ENCODE measurements around the gene NCR2. TPM values are rescaled to one million over a fixed set of nuclear protein-coding genes. Genes with fewer than 3 reads are reported as not detected.
"Not testable (repeated sequence)": the region's sequence is repeated elsewhere in the genome, so short reads cannot be mapped to it uniquely, and the experiment has no call there.

Gene NCR2
- total and polyA plus RNA-seq, 3 experiments from 2014 or later = not detected

- H3K4me3 Mint-ChIP-seq; H3K36me3 Mint-ChIP-seq; H3K9me3 Mint-ChIP-seq; DNase-seq; H3K27me3 ChIP-seq (ENCODE audit: insufficient read depth, low read length, poor library complexity, severe bottlenecking); H3K36me3 ChIP-seq (ENCODE audit: insufficient read depth, low read length); H3K27ac Mint-ChIP-seq; POLR2A ChIA-PET; H3K27ac ChIP-seq (ENCODE audit: low read depth, low read length); H3K9me3 ChIP-seq (ENCODE audit: low read length); H3K4me3 ChIP-seq (ENCODE audit: low read length): not testable (repeated sequence)
- peaks cover 26 to 34% (median 33%) of the 10 kb centered on the region in 3 donors for H3K4me1 Mint-ChIP-seq
- peaks cover 21% of the 10 kb centered on the region for H3K4me1 ChIP-seq (ENCODE audit: insufficient read depth, low read length)
- CTCF ChIA-PET = interaction anchor here (1.3 kb wide), 1 partner anchor 18 kb away, joined by 3 read pairs; no protein-coding TSS in a partner anchor
- peaks cover 0 to 12% of the 10 kb centered on the region in 2 donors for H3K27me3 Mint-ChIP-seq
These were observed 38.2 kb upstream of the NCR2 start for GRCh38 chr6:41297248-41297647.

DNA sequence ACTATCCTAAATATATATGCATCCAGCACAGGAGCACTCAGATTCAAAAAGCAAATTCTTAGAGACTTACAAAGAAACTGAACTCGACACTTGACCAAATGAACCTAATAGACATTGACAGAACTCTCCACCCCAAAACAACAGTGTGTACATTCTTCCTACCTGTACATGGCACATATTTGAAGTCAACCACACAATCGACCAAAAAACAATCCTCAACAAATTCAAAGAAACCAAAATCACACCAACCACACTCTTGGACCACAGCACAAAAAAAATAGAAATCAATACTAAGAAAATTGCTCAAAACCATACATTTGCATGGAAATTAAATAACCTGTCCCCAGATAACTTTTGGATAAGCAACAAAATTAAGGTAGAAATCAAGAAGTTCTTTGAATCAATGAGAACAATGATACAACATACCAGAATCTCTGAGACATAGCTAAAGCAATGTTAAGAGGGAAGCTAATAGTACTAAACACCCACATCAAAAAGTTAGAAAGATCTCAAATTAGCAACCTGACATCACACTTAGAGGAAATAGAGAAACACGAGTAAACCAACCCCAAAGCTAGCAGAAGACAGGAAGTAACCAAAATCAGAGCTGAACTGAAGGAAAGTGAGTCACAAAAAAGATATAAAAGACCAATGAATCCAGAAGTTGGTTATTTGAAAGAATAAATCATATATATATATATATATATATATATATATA, 36.5 kb upstream of the NCR2 start:
- H3K27ac Mint-ChIP-seq = peak overlapping the region in 7 of 8 donors; percentile 8 to 75 (median 44)
- no peaks in the 10 kb centered on the region for H3K36me3 ChIP-seq (ENCODE audit: insufficient read depth, low read length)
- peak in 2 of 5 donors; percentile 63 to 72 for DNase-seq
- H3K4me3 Mint-ChIP-seq = peak overlapping the region in 6 of 7 donors; percentile 1 to 57 (median 29)
- CTCF ChIA-PET = interaction anchor here (1.3 to 1.4 kb wide), 2 partner anchors 20 to 21 kb away, joined by 4 to 6 read pairs; no protein-coding TSS in a partner anchor
- H3K9me3 Mint-ChIP-seq = no peaks in the 10 kb centered on the region
- H3K27ac ChIP-seq (ENCODE audit: low read depth, low read length) = no peak overlapping the region
- no peaks in the 10 kb centered on the region for H3K9me3 ChIP-seq (ENCODE audit: low read length)
- H3K4me1 Mint-ChIP-seq = peaks cover 26 to 34% (median 33%) of the 10 kb centered on the region in 3 donors
- no peaks in the 10 kb centered on the region for H3K27me3 ChIP-seq (ENCODE audit: insufficient read depth, low read length, poor library complexity, severe bottlenecking)
- no peak overlapping the region for H3K4me3 ChIP-seq (ENCODE audit: low read length)
- H3K27me3 Mint-ChIP-seq = peaks cover 3 to 18% of the 10 kb centered on the region in 2 donors
- peaks cover 21% of the 10 kb centered on the region for H3K4me1 ChIP-seq (ENCODE audit: insufficient read depth, low read length)
- POLR2A ChIA-PET = interaction anchor here (0.9 to 1.1 kb wide), 2 partner anchors 98 to 227 kb away, joined by 3 to 5 read pairs; partner anchors contain the start of genes NFYA, OARD1 and TREML2
- H3K36me3 Mint-ChIP-seq = peaks cover 0 to 5% (median 0%) of the 10 kb centered on the region in 3 donors

GRCh38 chr6:41302638-41303037, 32.8 kb upstream of the NCR2 start:
- Histone ChIP-seq H3K36me3 (ENCODE audit: insufficient read depth, low read length) (no peaks in the 10 kb centered on the region), H3K27ac (ENCODE audit: low read depth, low read length) (no peak overlapping the region), H3K9me3 (ENCODE audit: low read length) (no peaks in the 10 kb centered on the region), H3K4me3 (ENCODE audit: low read length) (no peak overlapping the region), H3K27me3 (ENCODE audit: insufficient read depth, low read length, poor library complexity, severe bottlenecking) (no peaks in the 10 kb centered on the region), H3K4me1 (ENCODE audit: insufficient read depth, low read length) (peaks cover 21% of the 10 kb centered on the region)
- peaks cover 0 to 5% (median 0%) of the 10 kb centered on the region in 3 donors for H3K36me3 Mint-ChIP-seq
- H3K4me3 Mint-ChIP-seq = no peak overlapping the region
- H3K27ac Mint-ChIP-seq = no peak overlapping the region
- ChIA-PET CTCF (no interaction called here), POLR2A (no interaction called here)
- peaks cover 25 to 31% (median 26%) of the 10 kb centered on the region in 3 donors for H3K4me1 Mint-ChIP-seq
- peaks cover 5 to 23% of the 10 kb centered on the region in 2 donors for H3K27me3 Mint-ChIP-seq
- no peaks in the 10 kb centered on the region for H3K9me3 Mint-ChIP-seq
- DNase-seq = no peak

DNA sequence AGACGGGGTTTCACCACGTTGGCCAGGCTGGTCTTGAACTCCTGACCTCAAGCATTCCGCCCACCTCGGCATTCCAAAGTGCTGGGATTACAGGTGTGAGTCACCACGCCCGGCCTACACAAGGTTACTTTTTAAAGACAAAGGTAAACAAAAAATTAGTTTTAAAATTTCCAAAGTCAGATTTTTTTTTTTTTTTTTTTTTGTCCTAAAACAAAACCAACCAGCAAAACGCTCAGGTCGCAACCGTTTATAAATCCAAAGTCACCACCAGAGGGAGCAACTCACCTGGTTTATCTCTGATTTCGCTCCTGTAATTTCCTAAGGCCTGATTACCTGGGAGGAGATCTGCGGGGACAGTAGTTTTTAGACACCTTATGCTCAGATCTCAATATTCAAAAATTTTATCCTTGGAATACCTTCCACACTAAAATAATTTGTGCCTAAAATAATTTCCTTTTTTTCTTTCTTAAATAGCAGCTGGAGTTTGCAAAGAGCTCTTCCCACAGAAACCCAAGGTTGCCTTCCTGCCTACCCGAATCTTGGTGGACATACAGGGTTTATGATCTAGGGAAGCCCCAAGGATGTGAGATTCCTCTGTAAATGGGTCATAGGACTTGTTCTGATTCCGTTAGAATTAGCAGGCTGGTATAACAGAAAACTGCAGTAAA, 29.1 kb upstream of the NCR2 start:
- Mint-ChIP-seq H3K4me1 (peaks cover 0 to 5% (median 4%) of the 10 kb centered on the region in 3 donors), H3K4me3 (no peak overlapping the region), H3K36me3 (peaks cover 0 to 5% (median 0%) of the 10 kb centered on the region in 3 donors), H3K9me3 (no peaks in the 10 kb centered on the region), H3K27ac (peak overlapping the region in 1 of 8 donors; percentile 22), H3K27me3 (peaks cover 9 to 33% of the 10 kb centered on the region in 2 donors)
- Histone ChIP-seq H3K9me3 (ENCODE audit: low read length) (no peaks in the 10 kb centered on the region), H3K36me3 (ENCODE audit: insufficient read depth, low read length) (no peaks in the 10 kb centered on the region), H3K4me1 (ENCODE audit: insufficient read depth, low read length) (no peaks in the 10 kb centered on the region), H3K27ac (ENCODE audit: low read depth, low read length) (no peak overlapping the region), H3K4me3 (ENCODE audit: low read length) (no peak overlapping the region), H3K27me3 (ENCODE audit: insufficient read depth, low read length, poor library complexity, severe bottlenecking) (no peaks in the 10 kb centered on the region)
- DNase-seq = peak in 4 of 5 donors; percentile 4 to 46 (median 26)
- CTCF ChIA-PET = interaction anchor here (0.7 to 2.7 kb wide), 13 partner anchors 9 to 378 kb away, joined by 3 to 22 read pairs (median 7); no protein-coding TSS in a partner anchor
- POLR2A ChIA-PET = no interaction called here

DNA sequence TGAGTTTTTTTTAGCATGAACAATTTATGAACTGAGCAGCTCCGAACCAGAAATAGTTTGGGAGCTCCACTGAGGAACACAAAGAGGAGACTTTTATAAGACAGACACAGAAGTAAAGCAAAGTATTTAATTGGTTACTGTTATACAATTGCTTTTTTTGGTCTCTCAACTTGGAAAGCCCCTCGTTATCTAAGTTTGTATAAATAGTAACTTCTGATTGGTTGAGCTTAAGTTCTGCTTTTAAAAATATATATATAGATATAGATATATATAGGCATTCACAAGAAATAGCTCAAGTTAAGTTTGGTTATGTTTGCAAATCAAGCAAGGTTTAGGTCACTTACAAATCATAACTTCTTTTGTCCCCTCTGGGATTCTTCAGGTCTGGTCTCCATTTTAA, 20.2 kb upstream of the NCR2 start:
- Mint-ChIP-seq H3K36me3 (no peaks in the 10 kb centered on the region), H3K4me3 (no peak overlapping the region), H3K4me1 (peaks cover 7 to 15% (median 10%) of the 10 kb centered on the region in 3 donors), H3K27ac (no peak overlapping the region), H3K27me3 (peaks cover 15 to 62% of the 10 kb centered on the region in 2 donors), H3K9me3 (no peaks in the 10 kb centered on the region)
- ChIA-PET POLR2A (no interaction called here), CTCF (interaction anchor here (0.9 to 1.2 kb wide), 2 partner anchors 9 to 19 kb away, joined by 3 to 7 read pairs; no protein-coding TSS in a partner anchor)
- H3K27ac ChIP-seq (ENCODE audit: low read depth, low read length) = no peak overlapping the region
- peaks cover 10% of the 10 kb centered on the region for H3K27me3 ChIP-seq (ENCODE audit: insufficient read depth, low read length, poor library complexity, severe bottlenecking)
- no peak for DNase-seq
- H3K36me3 ChIP-seq (ENCODE audit: insufficient read depth, low read length) = no peaks in the 10 kb centered on the region
- H3K4me3 ChIP-seq (ENCODE audit: low read length) = no peak overlapping the region
- H3K9me3 ChIP-seq (ENCODE audit: low read length) = no peaks in the 10 kb centered on the region
- peaks cover 12% of the 10 kb centered on the region for H3K4me1 ChIP-seq (ENCODE audit: insufficient read depth, low read length)

DNA sequence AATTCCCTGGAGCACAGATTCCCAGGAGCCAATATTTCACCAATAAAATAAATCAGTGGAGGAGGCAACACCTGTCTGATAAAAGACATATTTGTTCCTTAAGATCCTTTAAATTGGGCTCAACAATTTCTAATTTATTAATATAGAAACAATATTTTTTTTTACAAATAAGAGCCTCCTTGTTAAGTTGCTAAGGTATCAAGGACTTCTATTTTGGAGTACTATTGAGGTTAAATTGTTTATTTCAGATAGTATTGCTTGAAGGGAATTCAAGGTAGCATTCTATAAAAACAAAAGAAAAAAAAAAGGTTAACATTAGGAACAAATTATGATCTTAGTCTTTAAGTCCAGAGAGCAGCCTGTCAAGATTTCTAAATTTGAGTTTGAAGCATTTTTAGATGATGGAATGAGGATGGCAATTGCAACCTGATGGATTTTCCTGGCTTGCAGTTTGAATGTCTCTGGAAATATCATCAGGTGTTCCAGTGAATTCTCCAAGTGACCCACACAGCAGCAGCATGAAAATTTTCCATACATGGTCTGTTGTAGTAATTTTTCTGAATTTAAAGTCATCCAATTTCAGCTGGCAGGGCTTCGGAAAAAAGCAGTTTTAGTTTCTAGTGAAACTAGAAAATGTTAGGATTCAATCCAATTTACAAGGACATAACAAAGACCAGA, 19.3 kb upstream of the NCR2 start:
- Histone ChIP-seq H3K4me1 (ENCODE audit: insufficient read depth, low read length) (peaks cover 12% of the 10 kb centered on the region), H3K9me3 (ENCODE audit: low read length) (no peaks in the 10 kb centered on the region), H3K4me3 (ENCODE audit: low read length) (no peak overlapping the region), H3K27ac (ENCODE audit: low read depth, low read length) (no peak overlapping the region), H3K36me3 (ENCODE audit: insufficient read depth, low read length) (no peaks in the 10 kb centered on the region), H3K27me3 (ENCODE audit: insufficient read depth, low read length, poor library complexity, severe bottlenecking) (peaks cover 10% of the 10 kb centered on the region)
- H3K4me3 Mint-ChIP-seq = no peak overlapping the region
- no peak overlapping the region for H3K27ac Mint-ChIP-seq
- no peaks in the 10 kb centered on the region for H3K36me3 Mint-ChIP-seq
- peaks cover 7 to 15% (median 10%) of the 10 kb centered on the region in 3 donors for H3K4me1 Mint-ChIP-seq
- H3K27me3 Mint-ChIP-seq = peaks cover 14 to 62% of the 10 kb centered on the region in 2 donors
- POLR2A ChIA-PET = no interaction called here
- H3K9me3 Mint-ChIP-seq = no peaks in the 10 kb centered on the region
- DNase-seq = no peak
- CTCF ChIA-PET = interaction anchor here (0.9 to 1.2 kb wide), 2 partner anchors 10 to 20 kb away, joined by 3 to 7 read pairs; no protein-coding TSS in a partner anchor

GRCh38 chr6:41318261-41318653, 17.2 kb upstream of the NCR2 start:
- H3K4me3 Mint-ChIP-seq = peak overlapping the region in 2 of 7 donors; percentile 1 to 70
- no peaks in the 10 kb centered on the region for H3K9me3 Mint-ChIP-seq
- Histone ChIP-seq H3K36me3 (ENCODE audit: insufficient read depth, low read length) (no peaks in the 10 kb centered on the region), H3K4me1 (ENCODE audit: insufficient read depth, low read length) (peaks cover 12% of the 10 kb centered on the region), H3K27me3 (ENCODE audit: insufficient read depth, low read length, poor library complexity, severe bottlenecking) (peaks cover 10% of the 10 kb centered on the region), H3K27ac (ENCODE audit: low read depth, low read length) (no peak overlapping the region), H3K9me3 (ENCODE audit: low read length) (no peaks in the 10 kb centered on the region), H3K4me3 (ENCODE audit: low read length) (no peak overlapping the region)
- ChIA-PET POLR2A (no interaction called here), CTCF (interaction anchor here (0.9 to 4.4 kb wide), 6 partner anchors 8 to 89 kb away, joined by 3 to 36 read pairs (median 4); partner anchors contain the start of gene NCR2)
- H3K36me3 Mint-ChIP-seq = no peaks in the 10 kb centered on the region
- H3K27ac Mint-ChIP-seq = no peak overlapping the region
- H3K4me1 Mint-ChIP-seq = peaks cover 7 to 15% (median 10%) of the 10 kb centered on the region in 3 donors
- DNase-seq = no peak
- H3K27me3 Mint-ChIP-seq = peaks cover 5 to 47% of the 10 kb centered on the region in 2 donors

Measured in CD8-positive, alpha-beta memory T cell (primary cell).